PC-9 (cell line): ENCODE results near the gene VAMP5.

Source experiments
- EZH2 ChIP-seq: fragments of 200-600 bp; sonication (generic); IDR thresholded peaks from 2 replicates; pipeline ENCODE4 v1.8.0; 2017; ENCODE audit warnings: antibody characterized with exemption, low read depth
- TF ChIP-seq, protein P1 (sequence below): fragments of 200-600 bp; sonication (generic); conservative IDR thresholded peaks from 2 replicates; pipeline ENCODE4 v1.6.1; 2017; ENCODE audit warnings: mixed run types, antibody characterized with exemption, mild to moderate bottlenecking, moderate library complexity

GRCh38 chr2:85582492-85582891 lies 1.7 kb upstream of the VAMP5 start:
- TF ChIP-seq, protein P1, sequence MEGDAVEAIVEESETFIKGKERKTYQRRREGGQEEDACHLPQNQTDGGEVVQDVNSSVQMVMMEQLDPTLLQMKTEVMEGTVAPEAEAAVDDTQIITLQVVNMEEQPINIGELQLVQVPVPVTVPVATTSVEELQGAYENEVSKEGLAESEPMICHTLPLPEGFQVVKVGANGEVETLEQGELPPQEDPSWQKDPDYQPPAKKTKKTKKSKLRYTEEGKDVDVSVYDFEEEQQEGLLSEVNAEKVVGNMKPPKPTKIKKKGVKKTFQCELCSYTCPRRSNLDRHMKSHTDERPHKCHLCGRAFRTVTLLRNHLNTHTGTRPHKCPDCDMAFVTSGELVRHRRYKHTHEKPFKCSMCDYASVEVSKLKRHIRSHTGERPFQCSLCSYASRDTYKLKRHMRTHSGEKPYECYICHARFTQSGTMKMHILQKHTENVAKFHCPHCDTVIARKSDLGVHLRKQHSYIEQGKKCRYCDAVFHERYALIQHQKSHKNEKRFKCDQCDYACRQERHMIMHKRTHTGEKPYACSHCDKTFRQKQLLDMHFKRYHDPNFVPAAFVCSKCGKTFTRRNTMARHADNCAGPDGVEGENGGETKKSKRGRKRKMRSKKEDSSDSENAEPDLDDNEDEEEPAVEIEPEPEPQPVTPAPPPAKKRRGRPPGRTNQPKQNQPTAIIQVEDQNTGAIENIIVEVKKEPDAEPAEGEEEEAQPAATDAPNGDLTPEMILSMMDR = no peak
- no peak for TF ChIP-seq EZH2
